ENCODE measurements around the gene ZEB2. TPM values are rescaled to one million over a fixed set of nuclear protein-coding genes. Genes with fewer than 3 reads are reported as not detected.

Gene ZEB2
- total RNA-seq, 2 experiments from 2014 or later: 40.4 to 40.9 TPM

DNA sequence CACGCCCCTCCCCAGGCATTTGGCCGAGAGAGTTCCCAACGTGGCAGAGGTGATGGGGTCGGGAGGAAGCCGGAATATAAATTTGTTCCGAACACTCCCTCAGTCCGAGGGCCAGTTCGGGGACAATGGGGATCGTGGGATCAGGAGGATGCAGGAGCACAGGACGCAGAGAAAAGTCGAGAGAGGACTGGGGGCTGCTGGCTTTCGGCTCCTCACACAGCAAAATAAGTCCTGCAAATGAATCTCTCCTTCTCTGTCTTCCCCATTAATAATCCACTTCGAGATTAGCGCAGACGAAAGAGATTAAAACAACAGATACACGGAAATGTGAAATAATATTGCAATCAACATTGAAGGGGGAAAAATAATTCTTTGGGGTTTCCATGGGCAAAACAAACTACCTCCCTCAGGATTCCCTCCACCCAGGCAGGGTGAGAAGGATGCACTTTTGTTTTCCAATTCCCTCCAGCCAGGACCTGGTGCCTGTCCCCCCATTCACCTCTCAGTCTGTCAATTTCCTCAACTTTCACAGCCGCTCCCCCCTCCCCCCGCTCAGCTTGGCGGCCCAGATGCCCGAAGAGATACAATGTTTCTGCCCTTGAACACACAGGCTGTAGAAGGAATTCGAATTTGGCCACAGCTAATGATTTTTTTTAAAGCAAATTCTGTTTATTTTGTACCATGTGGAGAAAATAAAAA is 3.1 kb upstream of the ZEB2 start:
- H3K36me3 Mint-ChIP-seq: peaks cover 2% of the 10 kb centered on the region
- CTCF ChIA-PET: interaction anchor here (1.2 kb wide), 1 partner anchor 49 kb away, joined by 5 read pairs; no protein-coding TSS in a partner anchor
- DNase-seq: no peak
- H3K9me3 Mint-ChIP-seq (ENCODE audit: low read depth): no peaks in the 10 kb centered on the region
- H3K27me3 Mint-ChIP-seq: peaks cover 61% of the 10 kb centered on the region
- H3K27ac Mint-ChIP-seq: peak overlapping the region; percentile 57
- H3K4me3 Mint-ChIP-seq: peak overlapping the region; percentile 73
- peaks cover 22% of the 10 kb centered on the region for H3K4me1 Mint-ChIP-seq
- no peak for ATAC-seq

DNA sequence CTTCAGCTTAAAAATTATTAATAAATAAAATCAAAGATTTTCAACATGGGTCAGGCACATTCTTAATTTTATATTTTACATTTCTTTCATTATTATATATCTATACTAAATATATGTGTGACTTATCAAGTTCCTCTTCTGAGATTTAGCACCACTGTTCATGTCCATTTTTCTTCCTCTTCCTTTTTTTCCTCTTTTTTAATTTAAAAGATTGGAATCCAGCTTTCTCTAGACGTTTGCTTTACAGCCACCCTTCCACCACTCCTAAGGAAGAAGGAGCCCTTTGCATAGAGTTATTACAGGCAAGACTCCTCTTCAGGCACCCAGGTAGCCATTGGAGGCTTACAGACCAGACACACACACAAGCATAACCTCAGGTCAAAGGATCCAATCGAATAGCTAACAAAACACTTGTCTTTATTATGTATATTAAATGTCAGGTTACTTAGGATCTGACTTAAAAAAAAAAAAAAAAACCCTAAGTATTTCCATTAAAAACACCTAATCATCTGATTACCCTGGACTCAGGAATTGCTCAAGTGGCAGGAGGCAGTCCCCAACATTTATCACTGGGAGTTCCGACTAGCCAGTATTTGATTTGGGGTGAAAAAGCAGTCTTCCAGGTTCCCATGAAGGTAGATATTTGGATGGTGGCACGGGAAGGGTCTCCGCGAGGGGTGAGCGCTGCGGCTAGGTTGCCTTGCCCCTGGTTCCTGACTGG is 2.4 kb upstream of the ZEB2 start:
- Mint-ChIP-seq H3K4me3 (peak overlapping the region; percentile 73), H3K27me3 (peaks cover 54% of the 10 kb centered on the region), H3K36me3 (peaks cover 2% of the 10 kb centered on the region), H3K9me3 (ENCODE audit: low read depth) (no peaks in the 10 kb centered on the region), H3K27ac (no peak overlapping the region), H3K4me1 (peaks cover 22% of the 10 kb centered on the region)
- ATAC-seq (no peak), DNase-seq (no peak)
- CTCF ChIA-PET: no interaction called here

DNA sequence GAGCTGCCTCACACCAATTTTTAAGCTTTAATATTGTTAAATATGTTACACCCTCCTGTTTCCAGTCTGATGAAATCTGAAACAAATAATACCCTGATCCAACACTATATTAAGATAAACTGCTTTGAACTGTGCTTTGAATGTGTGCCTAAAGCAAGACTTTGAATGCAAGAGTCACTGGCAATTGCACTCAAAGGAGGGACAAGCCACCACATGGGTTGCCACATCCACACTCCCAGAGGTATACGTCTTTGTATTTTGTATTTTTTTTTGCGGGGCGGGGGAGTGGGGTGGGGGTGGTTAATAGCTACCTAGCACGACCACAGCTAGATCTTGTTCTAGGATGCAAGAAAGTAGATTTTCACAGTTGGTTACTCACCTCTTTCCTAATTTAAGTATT is 1.8 kb upstream of the ZEB2 start:
- Mint-ChIP-seq H3K27me3 (peaks cover 48% of the 10 kb centered on the region), H3K36me3 (peaks cover 4% of the 10 kb centered on the region)

DNA sequence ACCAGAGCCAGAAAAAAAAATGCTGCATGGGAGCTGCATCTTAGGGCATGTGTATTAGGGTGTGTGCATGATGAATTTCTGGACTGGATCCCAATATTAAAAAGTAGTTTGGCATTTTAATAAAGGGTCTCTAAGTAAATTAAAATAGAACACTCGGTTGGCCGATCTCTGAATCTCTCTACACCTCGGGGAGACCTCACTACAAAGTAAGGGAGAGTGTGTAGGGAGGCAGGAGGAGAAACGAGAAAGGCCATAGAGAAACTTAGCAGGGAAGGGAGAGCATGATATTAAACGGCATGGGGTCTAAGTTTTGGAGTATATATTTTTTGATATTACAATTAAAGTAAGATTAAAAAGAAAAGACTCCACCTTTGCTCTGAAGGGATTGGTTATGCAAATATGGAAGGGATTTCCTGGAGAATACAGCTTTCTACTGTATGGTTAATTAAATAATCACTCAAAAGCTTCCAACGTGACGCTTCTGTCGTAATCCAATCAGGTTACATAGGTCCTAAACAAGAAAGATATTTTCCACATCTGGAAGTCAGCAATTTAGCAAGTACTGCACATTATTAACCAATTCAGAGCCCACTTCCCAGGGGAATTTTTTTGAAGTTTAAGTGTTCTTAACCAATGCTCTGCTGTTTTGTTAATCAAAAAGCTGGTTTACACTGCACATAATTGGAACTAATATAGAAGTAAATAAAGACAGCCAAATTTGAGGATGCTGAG is 1.0 kb upstream of the ZEB2 start:
- Mint-ChIP-seq H3K27ac (no peak overlapping the region), H3K4me1 (peaks cover 22% of the 10 kb centered on the region), H3K9me3 (ENCODE audit: low read depth) (no peaks in the 10 kb centered on the region), H3K27me3 (peaks cover 42% of the 10 kb centered on the region), H3K36me3 (peaks cover 4% of the 10 kb centered on the region), H3K4me3 (no peak overlapping the region)
- ATAC-seq: no peak
- no peak for DNase-seq
- CTCF ChIA-PET: interaction anchor here (1.1 to 1.7 kb wide), 2 partner anchors 190 to 358 kb away, joined by 3 to 6 read pairs; no protein-coding TSS in a partner anchor

More for the DNA sequence above, 1.8 kb upstream of the ZEB2 start:
- no peak for DNase-seq
- H3K9me3 Mint-ChIP-seq (ENCODE audit: low read depth): no peaks in the 10 kb centered on the region
- no peak for ATAC-seq
- peaks cover 22% of the 10 kb centered on the region for H3K4me1 Mint-ChIP-seq
- H3K4me3 Mint-ChIP-seq: no peak overlapping the region
- CTCF ChIA-PET: no interaction called here
- no peak overlapping the region for H3K27ac Mint-ChIP-seq

DNA sequence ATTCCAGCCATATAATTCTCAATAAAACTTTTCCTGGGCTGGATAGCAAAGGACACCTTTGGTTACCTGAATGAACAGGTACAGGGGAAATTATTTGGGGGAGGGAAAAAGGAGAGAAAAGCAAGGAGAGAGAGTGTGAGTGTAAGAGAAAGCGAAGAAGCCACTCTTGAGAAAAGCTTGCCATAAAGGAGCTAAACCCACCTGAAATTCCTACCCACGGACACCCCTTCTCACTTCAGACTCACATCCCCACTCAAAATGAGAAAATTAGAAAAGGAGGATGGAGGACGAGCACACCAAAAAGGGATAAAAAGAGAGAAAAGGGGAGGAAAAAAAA is 354 bp downstream of the ZEB2 start:
- ATAC-seq: no peak
- H3K4me1 Mint-ChIP-seq: peaks cover 28% of the 10 kb centered on the region
- H3K27me3 Mint-ChIP-seq: peaks cover 31% of the 10 kb centered on the region
- peaks cover 4% of the 10 kb centered on the region for H3K36me3 Mint-ChIP-seq
- no peak for DNase-seq
- no peak overlapping the region for H3K27ac Mint-ChIP-seq
- no peaks in the 10 kb centered on the region for H3K9me3 Mint-ChIP-seq (ENCODE audit: low read depth)
- no peak overlapping the region for H3K4me3 Mint-ChIP-seq
- CTCF ChIA-PET: interaction anchor here (0.7 to 1.7 kb wide), 5 partner anchors 9 to 357 kb away, joined by 3 to 7 read pairs (median 4); no protein-coding TSS in a partner anchor

DNA sequence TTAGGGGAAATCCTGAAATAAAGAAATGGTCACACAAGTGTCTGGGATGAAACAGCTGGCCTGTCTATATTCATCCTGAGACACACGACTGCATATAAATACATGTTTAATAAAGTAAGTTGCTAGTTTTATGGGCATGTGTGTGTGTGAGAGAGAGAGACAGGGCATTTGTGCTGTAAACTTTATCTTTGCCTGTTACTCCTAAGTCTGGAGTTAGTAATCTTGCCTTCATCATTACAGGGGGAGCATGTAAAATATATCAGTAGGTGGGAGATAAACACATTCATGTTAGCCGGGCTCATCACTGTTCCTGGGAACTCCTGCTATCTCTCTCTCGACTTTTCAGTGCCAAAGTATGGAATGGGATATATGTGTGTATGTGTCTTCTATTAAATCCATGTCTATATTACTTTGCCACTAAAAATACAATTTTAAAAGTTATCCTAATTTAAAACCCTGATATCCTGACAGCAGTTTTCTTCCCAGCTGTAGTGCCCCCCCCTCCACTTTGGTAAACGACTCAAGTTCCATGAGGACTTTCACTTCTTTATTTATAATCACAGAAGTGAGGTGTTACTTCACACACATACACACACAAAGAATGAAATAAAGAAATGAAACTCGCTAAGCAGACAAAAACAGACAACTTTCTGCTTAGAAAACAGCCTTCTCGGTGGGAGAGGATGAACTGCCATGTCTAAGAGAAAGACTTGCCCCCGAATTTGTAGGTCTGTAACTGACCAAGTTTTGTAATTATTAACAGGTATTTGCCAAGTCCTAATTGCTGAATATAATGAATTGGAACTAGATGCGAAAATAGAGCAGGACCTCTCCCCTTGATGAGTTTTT is 947 bp downstream of the ZEB2 start:
- H3K9me3 Mint-ChIP-seq (ENCODE audit: low read depth): no peaks in the 10 kb centered on the region
- ATAC-seq (no peak), DNase-seq (no peak)
- peaks cover 35% of the 10 kb centered on the region for H3K27me3 Mint-ChIP-seq
- CTCF ChIA-PET: interaction anchor here (0.7 to 1.7 kb wide), 7 partner anchors 8 to 277 kb away, joined by 3 to 7 read pairs (median 4); no protein-coding TSS in a partner anchor
- H3K4me1 Mint-ChIP-seq: peaks cover 33% of the 10 kb centered on the region
- H3K4me3 Mint-ChIP-seq: no peak overlapping the region
- peaks cover 9% of the 10 kb centered on the region for H3K36me3 Mint-ChIP-seq
- no peak overlapping the region for H3K27ac Mint-ChIP-seq

DNA sequence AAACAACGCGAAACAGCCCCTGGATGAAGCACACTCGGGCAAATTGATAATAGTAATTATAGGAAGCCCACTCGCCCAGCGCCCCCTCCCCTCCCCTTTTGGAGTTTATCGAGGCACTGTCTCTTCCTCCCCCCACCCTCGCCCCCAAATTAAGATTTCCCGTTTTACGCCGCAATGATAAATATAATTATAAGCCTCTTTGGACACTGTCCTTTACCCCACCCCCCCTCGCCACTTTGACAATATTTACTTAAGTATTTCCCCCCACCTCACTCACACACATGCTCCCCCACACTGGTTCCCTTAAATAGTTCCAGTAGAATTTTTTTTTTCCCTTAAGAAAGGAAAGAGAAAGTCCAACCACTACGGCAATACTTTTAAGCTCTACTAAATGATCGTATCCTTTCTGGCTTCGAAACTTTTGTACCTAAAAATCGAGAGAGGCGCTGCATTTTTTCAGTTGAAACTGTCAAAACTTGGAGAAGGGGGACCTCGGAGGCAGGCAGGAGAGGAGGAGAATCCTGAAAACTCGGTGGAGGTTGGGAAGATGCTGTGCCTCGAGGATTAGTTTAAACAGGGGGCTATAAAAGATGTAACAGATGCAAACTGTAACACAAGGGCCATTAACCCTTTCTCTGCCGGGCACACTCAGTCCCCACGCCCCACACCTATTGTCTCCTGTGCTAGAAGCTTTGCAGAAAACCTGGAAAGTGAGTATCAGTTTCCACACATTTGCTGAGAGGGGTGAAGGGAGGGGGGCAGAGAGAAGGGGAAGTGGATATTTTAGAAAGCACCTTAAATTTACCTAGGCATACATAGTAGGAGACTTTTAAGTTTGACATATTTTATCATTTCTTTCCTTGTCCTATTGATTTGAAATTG is 1.8 kb downstream of the ZEB2 start:
- Mint-ChIP-seq H3K4me1 (peaks cover 36% of the 10 kb centered on the region), H3K27me3 (peaks cover 34% of the 10 kb centered on the region), H3K4me3 (no peak overlapping the region), H3K27ac (no peak overlapping the region), H3K36me3 (peaks cover 14% of the 10 kb centered on the region), H3K9me3 (ENCODE audit: low read depth) (no peaks in the 10 kb centered on the region)
- DNase-seq: no peak
- ATAC-seq: no peak
- CTCF ChIA-PET: interaction anchor here (0.6 to 1.2 kb wide), 4 partner anchors 52 to 194 kb away, joined by 3 to 4 read pairs (median 4); no protein-coding TSS in a partner anchor

DNA sequence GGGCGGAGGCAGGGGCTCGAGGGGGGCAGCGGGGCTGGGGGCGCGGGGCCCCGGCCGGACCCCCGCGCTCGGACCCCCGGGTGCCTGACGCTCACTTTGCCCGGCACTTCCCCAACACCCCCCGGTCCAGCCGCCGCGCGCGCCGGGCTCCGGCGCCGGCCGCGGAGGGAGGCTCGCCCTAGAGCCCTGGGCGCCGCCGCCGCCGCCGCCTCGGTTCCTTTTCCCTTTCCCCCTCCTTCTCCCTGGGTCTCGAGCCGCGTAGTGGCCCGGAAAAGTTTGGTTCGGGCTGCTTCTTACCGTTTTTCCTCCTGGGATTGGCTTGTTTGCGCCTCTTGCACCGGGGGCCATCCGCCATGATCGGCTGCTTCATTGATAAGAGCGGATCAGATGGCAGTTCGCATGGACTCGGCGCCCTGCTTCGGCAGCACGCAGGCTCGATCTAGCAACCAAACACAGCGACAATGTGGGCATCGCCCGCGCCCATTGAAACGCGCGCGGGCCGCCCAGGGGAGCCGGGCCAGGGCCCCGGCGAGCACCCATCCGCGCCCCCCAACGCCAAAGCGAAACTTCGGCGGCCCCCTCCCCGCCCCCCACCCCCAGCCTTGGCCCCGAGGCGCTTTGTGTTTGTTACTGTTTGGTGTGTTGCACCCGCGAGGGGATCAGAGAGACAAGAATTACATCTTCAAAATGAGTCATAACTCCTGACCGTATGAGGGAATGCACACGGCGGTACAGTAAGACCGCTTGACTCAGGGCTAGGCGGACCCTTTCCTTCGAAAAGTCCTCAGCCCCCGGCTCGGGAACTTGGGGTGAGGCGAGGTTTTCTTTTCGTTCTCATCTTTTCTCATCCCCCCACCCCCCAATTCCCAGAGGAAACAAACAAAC is 2.7 kb downstream of the ZEB2 start:
- Mint-ChIP-seq H3K4me1 (peaks cover 36% of the 10 kb centered on the region), H3K27me3 (peaks cover 34% of the 10 kb centered on the region), H3K4me3 (no peak overlapping the region), H3K27ac (no peak overlapping the region), H3K36me3 (peaks cover 19% of the 10 kb centered on the region), H3K9me3 (ENCODE audit: low read depth) (no peaks in the 10 kb centered on the region)
- DNase-seq (peak; percentile 79), ATAC-seq (peak; percentile 72)
- CTCF ChIA-PET: interaction anchor here (1.1 kb wide), 1 partner anchor 53 kb away, joined by 4 read pairs; no protein-coding TSS in a partner anchor

DNA sequence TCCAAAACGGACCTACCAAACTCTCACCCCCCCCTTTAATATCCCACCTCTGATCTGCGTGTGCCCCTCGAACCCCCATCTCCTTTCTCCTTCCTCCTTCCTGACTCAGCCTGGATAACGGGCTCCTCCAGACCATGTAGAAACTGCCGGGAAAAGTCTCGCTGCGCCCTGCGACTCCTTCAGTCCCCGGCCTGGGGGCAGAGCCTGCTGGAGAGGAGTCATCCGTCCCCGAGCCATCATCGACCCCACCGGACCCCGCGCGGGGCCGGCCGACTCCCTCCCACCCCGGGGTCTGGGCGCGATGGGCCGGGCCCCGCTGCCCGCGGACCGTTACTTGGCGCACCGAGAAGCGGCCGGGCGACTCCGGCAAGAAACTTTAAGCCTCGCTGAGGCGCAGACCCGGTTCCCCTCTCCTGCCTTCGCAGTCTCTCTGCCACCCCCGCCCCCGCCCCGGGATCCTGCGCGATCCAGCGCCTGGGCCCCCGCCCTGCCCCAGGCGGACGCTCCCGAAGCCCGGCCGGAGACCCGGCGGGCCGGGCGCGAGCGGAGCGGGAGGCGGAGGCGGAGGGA is 3.4 kb downstream of the ZEB2 start:
- CTCF ChIA-PET: interaction anchor here (0.6 to 1.7 kb wide), 2 partner anchors 14 to 61 kb away, joined by 3 to 5 read pairs; no protein-coding TSS in a partner anchor
- ATAC-seq (peak; percentile 26), DNase-seq (no peak)
- peak overlapping the region; percentile 89 for H3K27ac Mint-ChIP-seq
- peaks cover 40% of the 10 kb centered on the region for H3K4me1 Mint-ChIP-seq
- H3K36me3 Mint-ChIP-seq: peaks cover 19% of the 10 kb centered on the region
- H3K27me3 Mint-ChIP-seq: peaks cover 33% of the 10 kb centered on the region
- H3K9me3 Mint-ChIP-seq (ENCODE audit: low read depth): no peaks in the 10 kb centered on the region
- peak overlapping the region; percentile 78 for H3K4me3 Mint-ChIP-seq

DNA sequence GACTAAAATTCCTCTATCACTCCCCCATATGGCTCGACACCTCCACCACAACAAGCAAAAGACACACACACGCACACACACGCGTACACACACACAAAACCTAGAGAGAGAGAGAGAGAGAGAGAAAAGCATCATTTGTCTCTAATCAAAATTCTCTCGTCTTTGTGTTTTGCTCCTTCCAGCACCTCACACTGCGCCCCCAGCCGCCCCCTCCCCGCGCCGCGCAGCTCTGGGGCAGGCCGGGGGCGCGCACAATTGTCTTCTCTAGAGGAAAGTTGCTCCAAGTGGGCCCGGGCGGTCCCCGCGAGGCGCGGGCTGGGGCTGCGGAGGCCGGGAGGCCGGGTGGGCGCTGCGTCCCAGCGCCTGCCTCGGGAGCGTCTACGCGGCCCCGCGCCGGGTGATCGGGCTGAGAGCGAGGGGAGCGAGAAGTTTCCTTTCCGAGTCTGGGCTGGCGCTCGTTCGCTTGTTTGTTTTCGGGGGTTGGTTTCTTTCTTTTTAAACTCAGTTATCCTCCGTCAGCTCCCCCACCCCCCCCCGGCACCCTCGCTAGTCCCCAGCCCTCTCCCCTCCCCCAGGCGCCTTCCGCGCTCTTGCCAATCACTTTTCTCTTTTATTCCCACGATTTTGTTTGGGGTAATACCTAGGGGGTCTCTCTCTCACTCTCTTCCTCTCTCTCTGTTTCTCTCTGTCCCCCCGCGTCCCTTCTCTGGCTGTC is 4.1 kb downstream of the ZEB2 start:
- Mint-ChIP-seq H3K4me3 (peak overlapping the region; percentile 78), H3K36me3 (peaks cover 19% of the 10 kb centered on the region), H3K27me3 (peaks cover 26% of the 10 kb centered on the region), H3K27ac (peak overlapping the region; percentile 89), H3K4me1 (peaks cover 45% of the 10 kb centered on the region), H3K9me3 (ENCODE audit: low read depth) (no peaks in the 10 kb centered on the region)
- ATAC-seq (peak; percentile 35), DNase-seq (peak; percentile 69)
- CTCF ChIA-PET: interaction anchor here (0.6 to 1.7 kb wide), 3 partner anchors 13 to 275 kb away, joined by 3 to 5 read pairs (median 3); no protein-coding TSS in a partner anchor

Data from activated CD8-positive, alpha-beta memory T cell treated with anti-CD3 and anti-CD28 coated beads, Interleukin-2, amount 10 ng/mL, durations not matched to agents 7 days and 5 days (primary cell).